BLaER1 (cell line): ENCODE results near the gene EGFL7.

ENCODE experiments used
- H3K27ac ChIP-seq: shearing (Covaris generic); formaldehyde crosslinking; 2 replicates; pipeline ENCODE4 v1.8.1; 2022
- H3K27me3 ChIP-seq: shearing (Covaris generic); formaldehyde crosslinking; 2 replicates; pipeline ENCODE4 v1.8.1; 2022
- H3K36me3 ChIP-seq: shearing (Covaris generic); formaldehyde crosslinking; 2 replicates; pipeline ENCODE4 v1.8.1; 2022
- H3K4me1 ChIP-seq: shearing (Covaris generic); formaldehyde crosslinking; 2 replicates; pipeline ENCODE4 v1.8.1; 2022
- H3K4me2 ChIP-seq: shearing (Covaris generic); formaldehyde crosslinking; 2 replicates; pipeline ENCODE4 v1.8.1; 2022
- H3K4me3 ChIP-seq: shearing (Covaris generic); formaldehyde crosslinking; 2 replicates; pipeline ENCODE4 v1.8.1; 2022
- H3K9ac ChIP-seq: shearing (Covaris generic); formaldehyde crosslinking; 2 replicates; pipeline ENCODE4 v1.8.1; 2022
- H3K9me3 ChIP-seq: shearing (Covaris generic); formaldehyde crosslinking; 2 replicates; pipeline ENCODE4 v1.8.1; 2022
- H4K20me1 ChIP-seq: shearing (Covaris generic); formaldehyde crosslinking; 2 replicates; pipeline ENCODE4 v1.8.1; 2022
- Cebpa-rat ChIP-seq: shearing (Covaris generic); IDR thresholded peaks from 2 replicates; pipeline ENCODE4 v1.8.1; 2022

The EGFL7 gene

GRCh38 chr9:136617746-136618579 is 44.8 kb upstream of the EGFL7 start:
- H3K4me3 ChIP-seq, result 0 out of 2 replicates have a peak overlapping the region, but pooled peaks have one; percentile 20
- peaks cover 90% of the 10 kb centered on the region for H3K4me1 ChIP-seq
- H3K36me3 ChIP-seq, result no peaks in the 10 kb centered on the region
- H3K27ac ChIP-seq, result peak overlapping the region; percentile 79
- peak overlapping the region; percentile 91 for H3K4me2 ChIP-seq
- H3K27me3 ChIP-seq, result peaks cover 12% of the 10 kb centered on the region; the same call in 1 of the 2 replicates
- H3K9ac ChIP-seq, result peak overlapping the region; percentile 42; the same call in 1 of the 2 replicates
- H4K20me1 ChIP-seq, result no peaks in the 10 kb centered on the region; the same call in 1 of the 2 replicates
- no peaks in the 10 kb centered on the region for H3K9me3 ChIP-seq
- TF ChIP-seq Cebpa-rat, result no peak

- TF ChIP-seq Cebpa-rat, result no peak
- H3K27me3 ChIP-seq, result peaks cover 12% of the 10 kb centered on the region; the same call in 1 of the 2 replicates
- H3K9ac ChIP-seq, result peak overlapping the region; percentile 52
- H3K4me2 ChIP-seq, result peak overlapping the region; percentile 91
- no peaks in the 10 kb centered on the region; the same call in 1 of the 2 replicates for H4K20me1 ChIP-seq
- peaks cover 92% of the 10 kb centered on the region for H3K4me1 ChIP-seq
- H3K36me3 ChIP-seq, result no peaks in the 10 kb centered on the region
- H3K9me3 ChIP-seq, result no peaks in the 10 kb centered on the region
- no peak overlapping the region; the same call in 1 of the 2 replicates for H3K4me3 ChIP-seq
- peak overlapping the region; percentile 79 for H3K27ac ChIP-seq
These were observed 43.9 kb upstream of the EGFL7 start for GRCh38 chr9:136618580-136619547.

- TF ChIP-seq Cebpa-rat, result 0 out of 2 replicates have a peak, but pooled peaks have one; percentile 40
- Histone ChIP-seq H3K4me1 (peaks cover 100% of the 10 kb centered on the region), H3K27ac (peak overlapping the region; percentile 79), H3K36me3 (no peaks in the 10 kb centered on the region), H3K9me3 (no peaks in the 10 kb centered on the region), H3K9ac (peak overlapping the region; percentile 52), H4K20me1 (peaks cover 6% of the 10 kb centered on the region; the same call in 1 of the 2 replicates), H3K4me3 (no peak overlapping the region; the same call in 1 of the 2 replicates), H3K27me3 (peaks cover 12% of the 10 kb centered on the region; the same call in 1 of the 2 replicates), H3K4me2 (peak overlapping the region; percentile 91)
These were observed 42.8 kb upstream of the EGFL7 start for GRCh38 chr9:136619742-136620440.

GRCh38 chr9:136620441-136621018 is 42.2 kb upstream of the EGFL7 start:
- Histone ChIP-seq H3K4me3 (peak overlapping the region; percentile 32; the same call in 1 of the 2 replicates), H3K27me3 (peaks cover 12% of the 10 kb centered on the region; the same call in 1 of the 2 replicates), H3K9me3 (no peaks in the 10 kb centered on the region), H3K4me2 (peak overlapping the region; percentile 91), H3K9ac (peak overlapping the region; percentile 52; the same call in 1 of the 2 replicates), H3K36me3 (no peaks in the 10 kb centered on the region), H3K27ac (peak overlapping the region; percentile 79), H3K4me1 (peaks cover 100% of the 10 kb centered on the region), H4K20me1 (peaks cover 10% of the 10 kb centered on the region; the same call in 1 of the 2 replicates)
- TF ChIP-seq Cebpa-rat, result no peak

- Histone ChIP-seq H3K4me2 (peak overlapping the region; percentile 91), H3K27ac (peak overlapping the region; percentile 79; the same call in 1 of the 2 replicates), H3K4me3 (no peak overlapping the region; the same call in 1 of the 2 replicates), H3K9ac (0 out of 2 replicates have a peak overlapping the region, but pooled peaks have one; percentile 52), H4K20me1 (peaks cover 10% of the 10 kb centered on the region; the same call in 1 of the 2 replicates), H3K36me3 (no peaks in the 10 kb centered on the region), H3K9me3 (no peaks in the 10 kb centered on the region), H3K4me1 (peaks cover 100% of the 10 kb centered on the region), H3K27me3 (peaks cover 12% of the 10 kb centered on the region; the same call in 1 of the 2 replicates)
- TF ChIP-seq Cebpa-rat, result peak; percentile 85
These were observed 41.5 kb upstream of the EGFL7 start for GRCh38 chr9:136621019-136621733.

- no peaks in the 10 kb centered on the region for H3K9me3 ChIP-seq
- peaks cover 10% of the 10 kb centered on the region; the same call in 1 of the 2 replicates for H4K20me1 ChIP-seq
- H3K4me1 ChIP-seq, result peaks cover 99% of the 10 kb centered on the region
- H3K4me3 ChIP-seq, result no peak overlapping the region; the same call in 1 of the 2 replicates
- H3K36me3 ChIP-seq, result no peaks in the 10 kb centered on the region
- H3K4me2 ChIP-seq, result peak overlapping the region; percentile 91
- peaks cover 12% of the 10 kb centered on the region; the same call in 1 of the 2 replicates for H3K27me3 ChIP-seq
- H3K27ac ChIP-seq, result peak overlapping the region; percentile 79
- 0 out of 2 replicates have a peak overlapping the region, but pooled peaks have one; percentile 52 for H3K9ac ChIP-seq
- TF ChIP-seq Cebpa-rat, result no peak
These were observed 41.0 kb upstream of the EGFL7 start for GRCh38 chr9:136621734-136622093.

- Histone ChIP-seq H3K4me1 (peaks cover 99% of the 10 kb centered on the region), H4K20me1 (peaks cover 10% of the 10 kb centered on the region; the same call in 1 of the 2 replicates), H3K9me3 (no peaks in the 10 kb centered on the region), H3K27me3 (peaks cover 12% of the 10 kb centered on the region; the same call in 1 of the 2 replicates), H3K9ac (peak overlapping the region; percentile 67), H3K4me2 (peak overlapping the region; percentile 91), H3K36me3 (no peaks in the 10 kb centered on the region), H3K27ac (peak overlapping the region; percentile 79), H3K4me3 (no peak overlapping the region)
- TF ChIP-seq Cebpa-rat, result no peak
These were observed 40.2 kb upstream of the EGFL7 start for GRCh38 chr9:136622538-136622948.
